Ovary (tissue), 9 donors: ENCODE results near the gene SNRNP48. TPM values are rescaled to one million over a fixed set of nuclear protein-coding genes. Genes with fewer than 3 reads are reported as not detected.

ENCODE experiments used
- DNase-seq, 5 donors: peaks; one replicate each; pipeline ENCODE4 v3.0.0-alpha.2; 2019 to 2020
- H3K27ac ChIP-seq, 2 donors: fragments of 200-600 bp; one replicate each; pipeline versions ENCODE4 v1.5.1 to v1.8.0; 2019 to 2022
- H3K27me3 ChIP-seq: fragments of 200-600 bp; one replicate; pipeline ENCODE4 v1.8.0; 2022
- H3K36me3 ChIP-seq: fragments of 200-600 bp; sonication (generic); one replicate; pipeline ENCODE4 v1.5.1; 2019
- H3K4me1 ChIP-seq: one replicate; pipeline ENCODE4 v1.8.1; 2013; ENCODE audit warnings: mild to moderate bottlenecking, moderate library complexity; ENCODE audit not compliant: insufficient read depth
- H3K4me3 ChIP-seq: fragments of 200-600 bp; sonication (generic); one replicate; pipeline ENCODE4 v1.5.1; 2017
- H3K9me3 ChIP-seq, 2 donors: fragments of 200-600 bp in 1 of 2; sonication (generic) in 1 of 2; one replicate each; pipeline versions ENCODE4 v1.5.1 to v1.8.1; 2013 to 2019; ENCODE audit warnings: mild to moderate bottlenecking in 1 of 2, moderate library complexity in 1 of 2
- EP300 ChIP-seq: sonication (generic); formaldehyde crosslinking; IDR thresholded peaks from one replicate; pipeline ENCODE4 v1.6.1; 2017; ENCODE audit warnings: antibody characterized with exemption
- POLR2A ChIP-seq: fragments of 450-650 bp; IDR thresholded peaks from one replicate; pipeline ENCODE4 v1.6.1; 2017; ENCODE audit warnings: antibody characterized with exemption, mild to moderate bottlenecking, moderate library complexity
- WGBS, 3 donors: extraction: QIAGEN DNeasy Blood & Tissue Kit in 1 of 3; methylation state at CpG; one replicate each; pipeline versions ENCODE4 v1.1.5 to v1.1.7; 2013 to 2017; 5-methylcytosine and 5-hydroxymethylcytosine counted together
- intact Hi-C, 4 donors: fragments of 100-400 bp; cut with DNase I; formaldehyde crosslinking; loops; one replicate each; pipeline versions ENCODE4 v1.11.0 to v1.15.1; 2022 to 2023
- polyA plus RNA-seq, 2 donors: library from polyadenylated mRNA; stranded (reverse); fragments of 200-250 nt in 1 of 2; fragments of 350-450 nt in 1 of 2; fragmentation: Illumina TruSeq in 1 of 2; extraction: RNeasy Lipid Tissue Mini Kit (QIAGEN cat#74804) in 1 of 2; gene quantifications; one replicate each; pipeline ENCODE4 v1.2.3, GENCODE V29; 2013 to 2014
- total RNA-seq, 7 donors: library from RNA; depleted of rRNA in 2 of 7; stranded (reverse); fragments of >200 nt in 2 of 7; fragmentation: NEBNext Ultra II Directional in 3 of 7; extraction: Animal tissue kit (Norgen Biotek cat#: 25700) in 3 of 7; gene quantifications; one replicate each; pipeline versions ENCODE4 v1.1.0 to v1.2.4, GENCODE V29; 2016 to 2023
- TF ChIP-seq, protein P1 (sequence below), 3 donors: fragments of 450-650 bp in 2 of 3; fragments of 200-600 bp in 1 of 3; IDR thresholded peaks; one replicate each; pipeline versions ENCODE4 v1.5.1 to v1.8.0; 2016 to 2022; ENCODE audit warnings: antibody characterized with exemption in 3 of 3, mild to moderate bottlenecking in 1 of 3
- donor health status: DM: no; HTN: no; CAD: no; lungs with moderate emphysema.
- donor health status: DM: no; HTN: no; CAD: no.
- donor health status: Bipolar disorder and iron deficiency.
- donor health status: DM: yes; HTN: yes; CAD: no.
- donor health status: DM: no; HTN: no; CAD: no.
- donor health status: DM: yes; HTN: yes; CAD: no.

Gene SNRNP48
- total and polyA plus RNA-seq, 9 donors = 8.6 to 19.6 (median 11.7) TPM

DNA sequence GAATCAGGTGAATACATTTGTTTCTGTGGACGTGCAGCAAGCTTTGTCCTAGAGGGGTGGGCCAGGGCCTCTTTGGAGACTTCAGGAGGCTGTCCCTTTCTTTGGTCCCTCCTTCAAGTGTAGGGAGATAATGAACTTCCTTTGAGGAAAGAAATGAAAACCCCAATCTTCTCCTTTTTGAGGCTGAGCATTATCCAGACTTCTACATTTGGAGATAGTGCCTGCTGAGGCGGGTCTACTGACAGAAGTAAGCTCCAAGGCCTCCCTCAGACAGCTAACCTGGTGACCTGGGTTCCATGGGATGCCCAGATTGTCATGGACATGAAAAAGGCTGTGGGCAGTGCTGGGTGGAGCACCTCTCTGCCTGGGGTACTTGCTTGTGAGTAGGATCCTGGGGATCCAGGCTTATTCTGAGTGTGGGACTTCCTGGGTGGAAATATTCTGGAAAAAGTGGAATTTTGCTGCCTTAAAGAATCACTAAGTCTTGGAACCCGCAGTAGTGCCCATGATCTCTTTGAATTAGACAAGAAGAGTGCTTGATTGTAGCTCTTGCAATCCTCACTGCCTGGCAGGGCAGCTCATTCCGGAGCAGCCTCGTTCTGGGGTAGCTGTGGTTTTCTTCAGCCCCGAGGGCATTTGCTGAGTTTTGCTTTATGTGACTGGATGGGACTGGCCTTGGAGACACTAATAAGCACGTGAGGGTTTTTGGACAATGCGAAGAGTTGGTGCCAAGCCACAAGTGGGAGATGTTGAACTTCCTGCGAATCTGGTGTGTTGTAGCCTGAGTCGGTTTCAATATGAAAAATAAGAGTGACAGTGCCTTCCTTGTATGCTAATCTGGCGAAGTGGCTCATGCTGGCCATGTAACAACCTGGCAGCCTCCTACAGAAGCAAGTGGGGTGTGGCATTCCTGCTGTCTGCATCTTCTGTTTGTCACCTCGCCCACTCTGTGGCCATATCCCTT, 28.1 kb downstream of the SNRNP48 start:
- Histone ChIP-seq H3K9me3 (no peaks in the 10 kb centered on the region), H3K4me3 (no peak overlapping the region), H3K4me1 (peaks cover 2% of the 10 kb centered on the region), H3K27ac (no peak overlapping the region), H3K36me3 (no peaks in the 10 kb centered on the region), H3K27me3 (no peaks in the 10 kb centered on the region)
- WGBS, 3 donors = 31 to 38% (median 36%) methylated on average over 12 of the region's 12 CpGs
- intact Hi-C loops = loop anchor here (10.0 kb wide), 2 partner anchors 343 to 943 kb away; no protein-coding TSS in a partner anchor
- TF ChIP-seq EP300 (no peak), POLR2A (no peak)
- TF ChIP-seq, protein P1, sequence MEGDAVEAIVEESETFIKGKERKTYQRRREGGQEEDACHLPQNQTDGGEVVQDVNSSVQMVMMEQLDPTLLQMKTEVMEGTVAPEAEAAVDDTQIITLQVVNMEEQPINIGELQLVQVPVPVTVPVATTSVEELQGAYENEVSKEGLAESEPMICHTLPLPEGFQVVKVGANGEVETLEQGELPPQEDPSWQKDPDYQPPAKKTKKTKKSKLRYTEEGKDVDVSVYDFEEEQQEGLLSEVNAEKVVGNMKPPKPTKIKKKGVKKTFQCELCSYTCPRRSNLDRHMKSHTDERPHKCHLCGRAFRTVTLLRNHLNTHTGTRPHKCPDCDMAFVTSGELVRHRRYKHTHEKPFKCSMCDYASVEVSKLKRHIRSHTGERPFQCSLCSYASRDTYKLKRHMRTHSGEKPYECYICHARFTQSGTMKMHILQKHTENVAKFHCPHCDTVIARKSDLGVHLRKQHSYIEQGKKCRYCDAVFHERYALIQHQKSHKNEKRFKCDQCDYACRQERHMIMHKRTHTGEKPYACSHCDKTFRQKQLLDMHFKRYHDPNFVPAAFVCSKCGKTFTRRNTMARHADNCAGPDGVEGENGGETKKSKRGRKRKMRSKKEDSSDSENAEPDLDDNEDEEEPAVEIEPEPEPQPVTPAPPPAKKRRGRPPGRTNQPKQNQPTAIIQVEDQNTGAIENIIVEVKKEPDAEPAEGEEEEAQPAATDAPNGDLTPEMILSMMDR (IDR thresholded peaks at IDR 0.05) = no peak
- DNase-seq = no peak

DNA sequence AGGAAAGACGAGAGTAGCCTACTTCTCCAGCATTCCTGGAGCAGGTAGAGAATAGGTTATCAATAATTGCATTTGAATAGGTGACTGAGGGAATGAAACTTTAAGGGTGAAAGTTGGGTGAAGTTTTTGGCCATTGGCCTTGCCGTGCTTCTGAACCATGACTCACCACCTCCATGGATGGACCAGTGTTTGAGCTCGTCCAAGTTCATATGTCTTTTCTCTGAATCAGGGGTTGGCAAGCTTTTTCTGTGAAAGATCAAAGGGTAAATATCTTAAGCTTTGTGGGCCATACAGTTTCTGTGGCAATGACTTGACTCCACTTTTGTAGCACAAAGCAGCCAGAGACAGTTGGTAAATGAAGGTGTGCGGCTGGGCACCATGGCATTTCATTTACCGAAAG, 31.8 kb downstream of the SNRNP48 start:
- no peak overlapping the region for H3K4me3 ChIP-seq
- no peak overlapping the region for H3K27ac ChIP-seq
- no peak for DNase-seq
- H3K27me3 ChIP-seq = no peaks in the 10 kb centered on the region
- peaks cover 2% of the 10 kb centered on the region for H3K4me1 ChIP-seq
- intact Hi-C loops = no loop called here
- WGBS, 3 donors = 93 to 94% (median 93%) methylated on average over 5 of the region's 5 CpGs
- TF ChIP-seq, protein P1 (IDR thresholded peaks at IDR 0.05) = no peak
- no peak for TF ChIP-seq EP300
- no peak for TF ChIP-seq POLR2A
- H3K9me3 ChIP-seq = no peaks in the 10 kb centered on the region
- no peaks in the 10 kb centered on the region for H3K36me3 ChIP-seq

DNA sequence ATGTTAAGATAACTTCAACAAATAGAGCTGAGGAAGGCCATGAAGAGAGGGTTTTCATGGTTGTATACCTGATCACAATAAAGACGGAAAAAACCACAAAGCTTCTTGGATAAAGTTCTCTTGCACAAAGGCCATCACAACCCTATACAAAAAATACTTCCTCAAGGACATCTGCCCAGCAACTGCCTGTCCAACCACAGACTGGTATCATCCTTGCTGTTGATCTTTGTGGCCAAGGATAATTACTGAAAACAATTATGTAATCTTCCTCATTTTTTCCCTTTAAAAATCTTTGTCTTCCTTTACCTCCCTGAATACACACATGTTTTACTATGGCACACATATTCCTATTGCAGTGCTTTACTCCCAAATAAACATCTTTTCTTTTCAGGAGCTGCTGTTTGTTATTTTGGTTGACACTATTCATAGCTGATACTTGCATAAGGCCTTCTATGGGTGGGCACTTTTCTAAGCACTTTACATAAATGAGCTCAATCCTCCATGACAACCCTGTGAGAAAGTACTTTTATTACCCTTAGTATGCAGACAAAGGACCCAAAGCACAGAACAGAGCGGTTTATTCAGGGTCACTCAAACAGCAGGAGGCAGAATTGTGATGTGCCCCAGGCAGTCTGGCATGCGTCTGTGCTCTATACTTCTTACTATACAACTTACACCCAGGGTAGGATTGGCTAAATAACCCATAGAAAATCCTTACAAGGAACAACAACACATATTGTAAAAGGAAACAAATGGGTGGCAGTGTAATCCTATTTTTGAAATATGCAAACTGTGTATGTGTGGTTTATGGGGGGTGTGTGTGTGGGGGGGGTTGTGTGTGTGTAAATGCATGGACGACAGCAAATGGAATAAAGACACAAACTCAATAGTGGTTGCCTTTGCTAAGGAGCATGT, 35.1 kb downstream of the SNRNP48 start:
- no peak for TF ChIP-seq POLR2A
- TF ChIP-seq, protein P1 (IDR thresholded peaks at IDR 0.05) = no peak
- no peak for TF ChIP-seq EP300
- DNase-seq = no peak
- Histone ChIP-seq H3K36me3 (no peaks in the 10 kb centered on the region), H3K27me3 (no peaks in the 10 kb centered on the region), H3K4me3 (no peak overlapping the region), H3K27ac (no peak overlapping the region), H3K9me3 (no peaks in the 10 kb centered on the region), H3K4me1 (no peaks in the 10 kb centered on the region)
- intact Hi-C loops = no loop called here
- WGBS, 3 donors = 54 to 67% (median 65%) methylated on average over 4 of the region's 4 CpGs

DNA sequence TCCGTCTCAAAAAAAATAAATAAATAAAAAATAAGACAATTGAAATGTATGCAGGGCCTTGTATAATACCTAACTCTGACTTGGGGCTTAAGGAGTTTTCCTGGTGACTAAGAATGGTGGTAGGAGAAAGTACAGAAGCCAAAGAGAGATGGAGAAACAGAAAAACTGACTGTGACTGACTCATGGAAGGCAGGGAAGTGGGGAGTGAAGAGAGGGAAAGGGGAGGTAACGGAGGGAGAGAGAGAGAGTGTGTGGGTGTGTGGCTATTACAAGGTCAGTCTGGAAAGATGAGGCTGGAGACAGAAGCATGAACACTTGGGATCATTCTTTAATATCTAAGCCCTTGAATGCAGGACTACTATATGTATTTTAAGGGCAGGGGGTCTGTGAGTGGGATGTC, 38.5 kb downstream of the SNRNP48 start:
- Histone ChIP-seq H3K36me3 (no peaks in the 10 kb centered on the region), H3K27me3 (no peaks in the 10 kb centered on the region), H3K4me1 (peaks cover 6% of the 10 kb centered on the region), H3K27ac (no peak overlapping the region), H3K4me3 (no peak overlapping the region), H3K9me3 (no peaks in the 10 kb centered on the region)
- intact Hi-C loops = no loop called here
- TF ChIP-seq, protein P1 (IDR thresholded peaks at IDR 0.05) = no peak
- TF ChIP-seq EP300 (no peak), POLR2A (no peak)
- DNase-seq = no peak
- WGBS, 3 donors = 60 to 73% (median 61%) methylated on average over 2 of the region's 2 CpGs
